ENCODE results near the gene ABCC4.

Gene ABCC4, protein sequence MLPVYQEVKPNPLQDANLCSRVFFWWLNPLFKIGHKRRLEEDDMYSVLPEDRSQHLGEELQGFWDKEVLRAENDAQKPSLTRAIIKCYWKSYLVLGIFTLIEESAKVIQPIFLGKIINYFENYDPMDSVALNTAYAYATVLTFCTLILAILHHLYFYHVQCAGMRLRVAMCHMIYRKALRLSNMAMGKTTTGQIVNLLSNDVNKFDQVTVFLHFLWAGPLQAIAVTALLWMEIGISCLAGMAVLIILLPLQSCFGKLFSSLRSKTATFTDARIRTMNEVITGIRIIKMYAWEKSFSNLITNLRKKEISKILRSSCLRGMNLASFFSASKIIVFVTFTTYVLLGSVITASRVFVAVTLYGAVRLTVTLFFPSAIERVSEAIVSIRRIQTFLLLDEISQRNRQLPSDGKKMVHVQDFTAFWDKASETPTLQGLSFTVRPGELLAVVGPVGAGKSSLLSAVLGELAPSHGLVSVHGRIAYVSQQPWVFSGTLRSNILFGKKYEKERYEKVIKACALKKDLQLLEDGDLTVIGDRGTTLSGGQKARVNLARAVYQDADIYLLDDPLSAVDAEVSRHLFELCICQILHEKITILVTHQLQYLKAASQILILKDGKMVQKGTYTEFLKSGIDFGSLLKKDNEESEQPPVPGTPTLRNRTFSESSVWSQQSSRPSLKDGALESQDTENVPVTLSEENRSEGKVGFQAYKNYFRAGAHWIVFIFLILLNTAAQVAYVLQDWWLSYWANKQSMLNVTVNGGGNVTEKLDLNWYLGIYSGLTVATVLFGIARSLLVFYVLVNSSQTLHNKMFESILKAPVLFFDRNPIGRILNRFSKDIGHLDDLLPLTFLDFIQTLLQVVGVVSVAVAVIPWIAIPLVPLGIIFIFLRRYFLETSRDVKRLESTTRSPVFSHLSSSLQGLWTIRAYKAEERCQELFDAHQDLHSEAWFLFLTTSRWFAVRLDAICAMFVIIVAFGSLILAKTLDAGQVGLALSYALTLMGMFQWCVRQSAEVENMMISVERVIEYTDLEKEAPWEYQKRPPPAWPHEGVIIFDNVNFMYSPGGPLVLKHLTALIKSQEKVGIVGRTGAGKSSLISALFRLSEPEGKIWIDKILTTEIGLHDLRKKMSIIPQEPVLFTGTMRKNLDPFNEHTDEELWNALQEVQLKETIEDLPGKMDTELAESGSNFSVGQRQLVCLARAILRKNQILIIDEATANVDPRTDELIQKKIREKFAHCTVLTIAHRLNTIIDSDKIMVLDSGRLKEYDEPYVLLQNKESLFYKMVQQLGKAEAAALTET (N-terminal part only)

DNA sequence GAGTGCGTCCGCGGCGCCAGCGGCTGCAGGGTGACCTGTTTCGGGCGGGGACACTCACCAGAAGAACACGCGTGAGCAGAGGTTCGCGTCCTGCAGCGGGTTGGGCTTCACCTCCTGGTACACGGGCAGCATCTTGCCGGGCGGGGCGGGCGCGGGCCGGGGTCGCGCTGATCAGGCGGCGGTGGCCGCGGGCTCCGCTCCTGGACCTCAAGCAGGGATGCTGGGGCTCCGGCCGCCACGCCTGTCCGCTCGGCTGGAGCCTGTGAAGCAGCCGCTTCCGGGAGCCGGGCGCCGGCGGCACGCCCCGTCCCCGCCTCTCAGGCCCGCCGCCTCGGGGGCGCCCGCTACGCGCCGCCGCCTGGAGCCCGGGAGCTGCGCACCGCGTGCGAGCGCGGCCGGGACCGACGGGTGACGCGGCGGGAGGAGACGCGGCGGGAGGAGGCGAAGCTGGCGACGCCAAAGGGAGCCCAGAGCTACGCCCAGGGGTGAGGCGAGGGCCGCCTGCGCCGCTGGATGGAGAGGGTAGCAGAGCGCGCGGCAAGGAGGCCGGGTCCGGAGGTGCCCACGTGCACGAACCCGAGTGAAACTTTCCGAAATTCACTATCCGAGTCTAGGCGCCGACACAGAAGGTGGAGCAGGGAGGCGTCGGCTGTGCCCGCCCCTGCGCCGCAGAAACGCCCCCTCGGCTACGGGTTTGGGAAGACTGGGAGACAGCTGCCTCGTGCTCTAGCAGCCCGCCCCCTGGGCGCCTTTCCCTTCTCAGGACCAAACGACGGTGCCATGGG, at the start of gene ABCC4:
Gene ABCC4 (minus strand): TSS at position 269 of the 785 bp plus-strand sequence. CDS start 137 bp downstream, at position 132.
- Mint-ChIP-seq H3K27ac (peak within 1 kb of the TSS; percentile 53), H3K9me3 (no peaks in the 10 kb centered on the region), H3K27me3 (ENCODE audit: low read depth) (peaks cover 16% of the 10 kb centered on the region), H3K36me3 (ENCODE audit: low read depth) (no peaks in the 10 kb centered on the region), H3K4me1 (ENCODE audit: low read depth) (peaks cover 12% of the 10 kb centered on the region), H3K4me3 (peak within 1 kb of the TSS; percentile 82)

GRCh38 chr13:95349267-95349666, 48.0 kb upstream of the ABCC4 start:
- H3K27me3 Mint-ChIP-seq (ENCODE audit: low read depth): no peaks in the 10 kb centered on the region
- H3K9me3 Mint-ChIP-seq: no peaks in the 10 kb centered on the region
- no peak overlapping the region for H3K4me3 Mint-ChIP-seq
- no peaks in the 10 kb centered on the region for H3K4me1 Mint-ChIP-seq (ENCODE audit: low read depth)
- H3K36me3 Mint-ChIP-seq (ENCODE audit: low read depth): no peaks in the 10 kb centered on the region
- H3K27ac Mint-ChIP-seq: no peak overlapping the region

DNA sequence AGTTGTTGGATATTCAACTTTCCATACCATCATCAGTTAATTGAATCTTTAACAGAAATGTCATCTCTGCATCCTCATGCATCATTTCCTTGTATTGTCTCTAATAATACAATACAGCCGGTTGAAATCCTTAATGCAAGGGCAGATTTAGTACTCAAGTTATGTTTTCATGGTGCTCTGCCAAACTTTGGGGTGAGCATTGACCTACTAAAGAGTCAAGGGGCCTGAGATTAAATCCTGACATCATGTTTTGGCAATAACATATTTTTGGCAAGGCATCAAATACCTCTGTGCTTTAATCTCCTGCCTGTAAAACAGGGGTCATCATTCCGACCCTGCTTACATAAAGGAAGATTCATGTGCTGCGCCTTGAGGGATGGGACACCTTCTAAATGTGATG, 42.7 kb upstream of the ABCC4 start:
- no peak overlapping the region for H3K4me3 Mint-ChIP-seq

DNA sequence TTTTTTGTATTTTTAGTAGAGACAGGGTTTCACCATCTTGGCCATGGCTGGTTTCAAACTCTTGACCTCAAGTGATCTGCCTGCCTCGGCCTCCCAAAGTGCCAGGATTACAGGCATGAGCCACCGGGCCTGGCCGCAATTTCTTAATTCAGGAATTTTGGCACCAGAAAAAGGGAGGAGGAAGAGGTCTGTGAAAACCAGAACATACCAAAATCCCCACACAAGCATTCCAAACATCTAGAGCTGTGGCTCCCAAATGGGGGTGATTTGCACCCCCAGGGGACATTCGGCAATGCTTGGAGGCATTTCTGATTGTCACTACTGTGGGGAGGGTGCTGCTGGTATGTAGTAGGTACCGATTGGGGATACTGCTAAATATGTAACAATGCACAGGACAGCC, 40.2 kb upstream of the ABCC4 start:
- no peaks in the 10 kb centered on the region for H3K9me3 Mint-ChIP-seq
- no peak overlapping the region for H3K4me3 Mint-ChIP-seq
- H3K27ac Mint-ChIP-seq: no peak overlapping the region
- H3K36me3 Mint-ChIP-seq (ENCODE audit: low read depth): no peaks in the 10 kb centered on the region
- no peaks in the 10 kb centered on the region for H3K27me3 Mint-ChIP-seq (ENCODE audit: low read depth)
- H3K4me1 Mint-ChIP-seq (ENCODE audit: low read depth): no peaks in the 10 kb centered on the region

More for the DNA sequence above, 42.7 kb upstream of the ABCC4 start:
- Mint-ChIP-seq H3K36me3 (ENCODE audit: low read depth) (no peaks in the 10 kb centered on the region), H3K4me1 (ENCODE audit: low read depth) (no peaks in the 10 kb centered on the region), H3K27me3 (ENCODE audit: low read depth) (no peaks in the 10 kb centered on the region), H3K9me3 (no peaks in the 10 kb centered on the region), H3K27ac (no peak overlapping the region)

DNA sequence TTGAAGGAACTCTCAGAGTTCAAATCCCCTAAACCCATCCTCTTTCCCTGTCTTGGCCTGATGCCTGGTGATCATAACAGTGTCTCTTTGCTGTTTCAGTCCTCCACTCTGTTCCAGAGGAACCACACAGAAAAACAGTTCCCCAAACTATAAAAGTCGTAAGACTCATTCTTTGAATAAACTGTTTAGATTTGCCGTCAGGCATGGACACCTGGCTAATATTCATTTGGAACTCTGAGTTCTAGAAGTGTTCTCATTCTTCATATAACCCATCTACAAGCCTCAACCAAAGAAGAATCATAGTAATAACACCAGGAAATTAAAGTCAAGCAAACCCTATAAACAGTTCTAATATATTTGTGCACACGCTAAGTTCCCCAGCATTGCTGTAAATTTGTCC, 37.7 kb upstream of the ABCC4 start:
- Mint-ChIP-seq H3K4me1 (ENCODE audit: low read depth) (no peaks in the 10 kb centered on the region), H3K27me3 (ENCODE audit: low read depth) (no peaks in the 10 kb centered on the region), H3K27ac (no peak overlapping the region), H3K9me3 (no peaks in the 10 kb centered on the region), H3K36me3 (ENCODE audit: low read depth) (no peaks in the 10 kb centered on the region), H3K4me3 (no peak overlapping the region)

DNA sequence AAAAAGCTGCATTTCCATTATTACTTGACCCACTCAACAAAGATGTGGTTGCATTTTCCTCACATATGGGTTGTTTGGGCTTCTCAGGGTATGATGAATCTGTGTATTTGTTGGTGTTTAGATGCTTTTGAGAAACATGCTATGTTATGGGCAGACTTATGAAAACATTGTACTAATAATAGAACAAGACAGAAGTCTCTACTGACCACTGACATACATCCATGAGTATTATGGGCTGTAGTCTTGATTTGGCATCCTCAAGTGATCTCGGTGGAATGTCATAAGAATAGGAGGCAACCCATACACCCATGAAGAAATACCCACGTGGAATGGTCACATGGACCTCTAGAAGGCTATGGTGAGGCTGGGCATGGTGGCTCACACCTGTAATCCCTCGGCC, 36.3 kb upstream of the ABCC4 start:
- Mint-ChIP-seq H3K4me1 (ENCODE audit: low read depth) (no peaks in the 10 kb centered on the region), H3K27ac (no peak overlapping the region), H3K27me3 (ENCODE audit: low read depth) (no peaks in the 10 kb centered on the region), H3K4me3 (no peak overlapping the region), H3K9me3 (no peaks in the 10 kb centered on the region), H3K36me3 (ENCODE audit: low read depth) (no peaks in the 10 kb centered on the region)

GRCh38 chr13:95335667-95336066, 34.4 kb upstream of the ABCC4 start:
- H3K27me3 Mint-ChIP-seq (ENCODE audit: low read depth): no peaks in the 10 kb centered on the region
- no peaks in the 10 kb centered on the region for H3K36me3 Mint-ChIP-seq (ENCODE audit: low read depth)
- no peaks in the 10 kb centered on the region for H3K9me3 Mint-ChIP-seq
- H3K27ac Mint-ChIP-seq: no peak overlapping the region
- H3K4me1 Mint-ChIP-seq (ENCODE audit: low read depth): no peaks in the 10 kb centered on the region
- H3K4me3 Mint-ChIP-seq: no peak overlapping the region

DNA sequence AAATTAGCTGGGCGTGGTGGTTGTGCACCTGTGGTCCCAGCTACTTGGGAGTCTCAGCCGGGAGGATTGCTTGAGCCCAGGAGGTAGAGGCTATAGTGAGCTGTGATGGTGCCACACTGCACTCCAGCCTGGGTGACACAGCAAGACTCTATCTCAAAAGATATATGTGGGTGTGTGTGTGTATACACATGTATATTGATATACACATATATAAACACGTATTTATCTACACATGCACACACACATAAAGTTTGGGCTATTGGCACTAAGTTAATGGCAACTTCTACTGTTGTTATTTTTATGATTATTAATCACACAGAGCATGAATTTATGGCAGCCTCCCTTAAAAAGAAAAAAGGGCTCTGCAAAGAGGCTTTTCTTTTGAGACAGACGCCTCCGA, 27.1 kb upstream of the ABCC4 start:
- Mint-ChIP-seq H3K36me3 (ENCODE audit: low read depth) (no peaks in the 10 kb centered on the region), H3K9me3 (no peaks in the 10 kb centered on the region), H3K4me3 (no peak overlapping the region), H3K4me1 (ENCODE audit: low read depth) (no peaks in the 10 kb centered on the region), H3K27ac (no peak overlapping the region), H3K27me3 (ENCODE audit: low read depth) (no peaks in the 10 kb centered on the region)

- Mint-ChIP-seq H3K4me3 (no peak overlapping the region), H3K4me1 (ENCODE audit: low read depth) (no peaks in the 10 kb centered on the region), H3K27me3 (ENCODE audit: low read depth) (no peaks in the 10 kb centered on the region), H3K36me3 (ENCODE audit: low read depth) (no peaks in the 10 kb centered on the region), H3K27ac (no peak overlapping the region), H3K9me3 (no peaks in the 10 kb centered on the region)
Observed at GRCh38 chr13:95327190-95327589, 25.9 kb upstream of the ABCC4 start.

GRCh38 chr13:95326695-95327094, 25.4 kb upstream of the ABCC4 start:
- Mint-ChIP-seq H3K4me3 (no peak overlapping the region), H3K9me3 (no peaks in the 10 kb centered on the region), H3K36me3 (ENCODE audit: low read depth) (no peaks in the 10 kb centered on the region), H3K27ac (no peak overlapping the region), H3K27me3 (ENCODE audit: low read depth) (no peaks in the 10 kb centered on the region), H3K4me1 (ENCODE audit: low read depth) (no peaks in the 10 kb centered on the region)

GRCh38 chr13:95325485-95325884, 24.2 kb upstream of the ABCC4 start:
- Mint-ChIP-seq H3K4me1 (ENCODE audit: low read depth) (no peaks in the 10 kb centered on the region), H3K27ac (no peak overlapping the region), H3K36me3 (ENCODE audit: low read depth) (no peaks in the 10 kb centered on the region), H3K27me3 (ENCODE audit: low read depth) (no peaks in the 10 kb centered on the region), H3K4me3 (no peak overlapping the region), H3K9me3 (no peaks in the 10 kb centered on the region)

DNA sequence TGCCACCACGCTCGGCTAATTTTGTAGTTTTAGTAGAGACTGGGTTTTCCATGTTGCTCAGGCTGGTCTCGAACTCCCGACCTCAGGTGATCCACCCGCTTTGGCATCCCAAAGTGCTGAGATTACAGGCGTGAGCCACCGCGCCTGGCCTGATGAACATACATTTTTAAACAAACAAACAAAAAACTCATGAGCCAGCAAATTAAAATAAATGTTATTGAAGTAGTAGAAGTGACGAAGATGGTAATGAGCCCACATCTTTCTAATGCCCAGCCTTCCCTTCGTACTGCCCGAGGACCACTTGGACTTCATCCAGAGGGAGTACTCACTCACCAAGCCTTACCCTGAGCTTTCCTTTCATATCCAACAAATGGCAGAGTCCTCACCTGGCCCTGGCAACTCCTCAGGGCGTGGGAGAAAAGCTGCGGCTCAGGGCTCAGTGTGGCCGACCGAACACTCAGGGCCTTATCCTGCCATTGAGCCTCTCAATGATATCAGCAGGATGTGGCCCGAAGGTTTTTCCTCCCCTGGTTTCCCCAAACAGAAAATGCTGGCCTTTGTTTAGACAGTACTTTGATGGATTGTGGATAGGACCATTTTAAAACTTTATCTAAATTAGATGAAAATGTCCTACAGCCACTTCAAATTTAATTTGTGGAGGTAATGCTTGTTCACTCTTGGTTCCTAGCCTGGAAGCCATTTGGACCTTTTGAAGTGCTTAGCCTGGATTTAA, 22.8 kb upstream of the ABCC4 start:
- H3K27me3 Mint-ChIP-seq (ENCODE audit: low read depth): no peaks in the 10 kb centered on the region
- H3K4me3 Mint-ChIP-seq: no peak overlapping the region
- no peaks in the 10 kb centered on the region for H3K36me3 Mint-ChIP-seq (ENCODE audit: low read depth)
- no peaks in the 10 kb centered on the region for H3K4me1 Mint-ChIP-seq (ENCODE audit: low read depth)
- no peaks in the 10 kb centered on the region for H3K9me3 Mint-ChIP-seq
- no peak overlapping the region for H3K27ac Mint-ChIP-seq

GRCh38 chr13:95319551-95320274, 18.5 kb upstream of the ABCC4 start:
- Mint-ChIP-seq H3K4me3 (no peak overlapping the region), H3K9me3 (no peaks in the 10 kb centered on the region), H3K27me3 (ENCODE audit: low read depth) (no peaks in the 10 kb centered on the region), H3K27ac (no peak overlapping the region), H3K4me1 (ENCODE audit: low read depth) (no peaks in the 10 kb centered on the region), H3K36me3 (ENCODE audit: low read depth) (no peaks in the 10 kb centered on the region)
